Gastroesophageal sphincter (tissue), 4 donors: Measurements from ENCODE around the gene DNAH9. TPM values are rescaled to one million over a fixed set of nuclear protein-coding genes. Genes with fewer than 3 reads are reported as not detected.

Experiments used
- ATAC-seq: fragments of 150-250 bp; one replicate; pipeline ENCODE4 v1.9.1; 2016; ENCODE audit warnings: mild to moderate bottlenecking, moderate library complexity
- H3K27ac ChIP-seq, 4 donors: fragments of 200-600 bp; sonication (generic) in 3 of 4; 1 replicate in 3 of 4; 2 replicates in 1 of 4; pipeline ENCODE4 v1.5.1; 2016 to 2019
- H3K27me3 ChIP-seq: fragments of 200-600 bp; sonication (generic); one replicate; pipeline ENCODE4 v1.5.1; 2019
- H3K36me3 ChIP-seq, 2 donors: fragments of 200-600 bp; sonication (generic); one replicate each; pipeline ENCODE4 v1.5.1; 2019; ENCODE audit warnings: control low read depth in 1 of 2
- H3K4me1 ChIP-seq, 3 donors: fragments of 200-600 bp; sonication (generic); 1 replicate in 2 of 3; 2 replicates in 1 of 3; pipeline ENCODE4 v1.5.1; 2016 to 2019; ENCODE audit warnings: control low read depth in 2 of 3
- H3K4me3 ChIP-seq, 2 donors: fragments of 200-600 bp; sonication (generic); one replicate each; pipeline ENCODE4 v1.5.1; 2019; ENCODE audit warnings: mild to moderate bottlenecking in 1 of 2, moderate library complexity in 1 of 2
- H3K9me3 ChIP-seq, 3 donors: fragments of 200-600 bp; sonication (generic); one replicate each; pipeline ENCODE4 v1.5.1; 2017 to 2019; ENCODE audit warnings: control low read depth in 2 of 3
- EP300 ChIP-seq: sonication (generic); formaldehyde crosslinking; IDR thresholded peaks from one replicate; pipeline ENCODE4 v1.6.1; 2017; ENCODE audit warnings: antibody characterized with exemption, mild to moderate bottlenecking
- POLR2A ChIP-seq, 2 donors: fragments of 450-650 bp; IDR thresholded peaks; one replicate each; pipeline ENCODE4 v1.6.1; 2017; ENCODE audit warnings: antibody characterized with exemption in 2 of 2, mild to moderate bottlenecking in 2 of 2, moderate library complexity in 1 of 2
- POLR2AphosphoS5 ChIP-seq: sonication (generic); formaldehyde crosslinking; IDR thresholded peaks from one replicate; pipeline ENCODE4 v1.6.1; 2017; ENCODE audit warnings: antibody characterized with exemption
- WGBS, 2 donors: methylation state at CpG; one replicate each; pipeline ENCODE4 v1.1.5; 2018; ENCODE audit warnings: low coverage in 1 of 2; 5-methylcytosine and 5-hydroxymethylcytosine counted together
- total RNA-seq, 4 donors: library from RNA; depleted of rRNA; stranded (reverse); fragments of >200 nt; gene quantifications; one replicate each; pipeline ENCODE4 v1.1.0, GENCODE V29; 2016
- TF ChIP-seq, protein P1 (sequence below), 4 experiments: fragments of 200-600 bp in 2 of 4; fragments of 450-650 bp in 2 of 4; sonication (generic) in 1 of 4; IDR thresholded peaks; one replicate each; pipeline ENCODE4 v1.5.1; 2017 to 2019; ENCODE audit warnings: antibody characterized with exemption in 4 of 4, mild to moderate bottlenecking in 2 of 4, moderate library complexity in 2 of 4

DNAH9 gene
- total RNA-seq, 4 donors from 2014 or later: 0.12 to 0.15 (median 0.13) TPM; not detected in 1

DNA sequence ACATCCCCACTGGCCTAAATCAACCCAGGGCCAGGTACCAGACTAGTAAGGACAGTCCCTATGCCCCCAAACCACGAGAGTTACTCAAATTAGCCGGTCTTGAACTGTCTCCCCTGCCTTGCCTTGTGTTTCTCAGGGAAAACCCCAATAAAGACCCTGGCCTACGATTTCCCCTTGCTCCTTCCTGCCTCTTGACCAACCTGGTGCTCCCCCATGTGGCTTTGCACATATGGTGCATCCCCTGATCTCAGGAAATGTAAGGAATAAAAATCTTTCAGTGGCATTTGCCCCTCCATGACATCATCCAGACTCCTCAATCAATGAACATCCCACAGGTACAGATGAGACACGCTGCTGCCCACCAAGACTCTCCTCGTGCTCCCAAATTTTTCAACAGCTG lies 311.1 kb downstream of the DNAH9 start:
- peaks cover 0 to 24% (median 0%) of the 10 kb centered on the region in 3 donors for H3K9me3 ChIP-seq
- TF ChIP-seq, protein P1, sequence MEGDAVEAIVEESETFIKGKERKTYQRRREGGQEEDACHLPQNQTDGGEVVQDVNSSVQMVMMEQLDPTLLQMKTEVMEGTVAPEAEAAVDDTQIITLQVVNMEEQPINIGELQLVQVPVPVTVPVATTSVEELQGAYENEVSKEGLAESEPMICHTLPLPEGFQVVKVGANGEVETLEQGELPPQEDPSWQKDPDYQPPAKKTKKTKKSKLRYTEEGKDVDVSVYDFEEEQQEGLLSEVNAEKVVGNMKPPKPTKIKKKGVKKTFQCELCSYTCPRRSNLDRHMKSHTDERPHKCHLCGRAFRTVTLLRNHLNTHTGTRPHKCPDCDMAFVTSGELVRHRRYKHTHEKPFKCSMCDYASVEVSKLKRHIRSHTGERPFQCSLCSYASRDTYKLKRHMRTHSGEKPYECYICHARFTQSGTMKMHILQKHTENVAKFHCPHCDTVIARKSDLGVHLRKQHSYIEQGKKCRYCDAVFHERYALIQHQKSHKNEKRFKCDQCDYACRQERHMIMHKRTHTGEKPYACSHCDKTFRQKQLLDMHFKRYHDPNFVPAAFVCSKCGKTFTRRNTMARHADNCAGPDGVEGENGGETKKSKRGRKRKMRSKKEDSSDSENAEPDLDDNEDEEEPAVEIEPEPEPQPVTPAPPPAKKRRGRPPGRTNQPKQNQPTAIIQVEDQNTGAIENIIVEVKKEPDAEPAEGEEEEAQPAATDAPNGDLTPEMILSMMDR (IDR thresholded peaks at IDR 0.05): no peak
- no peaks in the 10 kb centered on the region for H3K36me3 ChIP-seq
- H3K27ac ChIP-seq: no peak overlapping the region
- ATAC-seq: no peak
- no peaks in the 10 kb centered on the region for H3K4me1 ChIP-seq
- no peak overlapping the region for H3K4me3 ChIP-seq
- no peaks in the 10 kb centered on the region for H3K27me3 ChIP-seq
- 62 to 67% methylated on average over 3 to 5 of the region's 5 CpGs for WGBS, 2 donors

DNA sequence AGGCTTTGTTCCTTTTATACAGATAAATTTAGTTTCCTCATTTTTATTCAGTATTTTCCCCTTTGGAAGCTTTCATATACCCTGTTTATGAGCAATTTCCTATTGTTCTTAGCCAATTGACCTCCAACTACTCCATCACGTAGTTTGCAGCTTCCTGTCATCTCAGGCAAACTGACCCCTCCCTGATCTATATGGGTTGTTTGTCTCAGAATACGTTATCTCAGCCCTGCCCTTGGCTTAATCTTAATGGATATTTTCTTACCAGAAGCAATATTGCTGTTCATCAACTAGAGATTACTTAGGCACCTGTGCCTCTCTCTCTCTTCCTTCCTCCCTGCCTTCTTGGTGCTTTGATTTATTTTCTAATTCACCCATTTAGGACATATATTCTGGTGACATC lies 317.8 kb downstream of the DNAH9 start:
- TF ChIP-seq EP300 (no peak), POLR2AphosphoS5 (no peak), POLR2A (IDR thresholded peaks at IDR 0.05) (no peak)
- TF ChIP-seq, protein P1 (IDR thresholded peaks at IDR 0.05): no peak
- ATAC-seq: no peak
- Histone ChIP-seq H3K9me3 (peaks cover 0 to 20% (median 0%) of the 10 kb centered on the region in 3 donors), H3K4me1 (no peaks in the 10 kb centered on the region), H3K27me3 (peaks cover 5% of the 10 kb centered on the region), H3K4me3 (no peak overlapping the region), H3K27ac (no peak overlapping the region), H3K36me3 (no peaks in the 10 kb centered on the region)
- 7 to 45% methylated on average over 2 of the region's 2 CpGs for WGBS, 2 donors

- Histone ChIP-seq H3K27me3 (peaks cover 5% of the 10 kb centered on the region), H3K36me3 (no peaks in the 10 kb centered on the region), H3K27ac (no peak overlapping the region), H3K4me3 (no peak overlapping the region), H3K4me1 (no peaks in the 10 kb centered on the region), H3K9me3 (peaks cover 0 to 7% (median 0%) of the 10 kb centered on the region in 3 donors)
- TF ChIP-seq, protein P1 (IDR thresholded peaks at IDR 0.05): no peak
- TF ChIP-seq EP300 (no peak), POLR2A (IDR thresholded peaks at IDR 0.05) (no peak), POLR2AphosphoS5 (no peak)
- no peak for ATAC-seq
- WGBS, 2 donors: 76 to 80% methylated on average over 5 of the region's 5 CpGs
Measured at GRCh38 chr17:11917415-11917814, 319.1 kb downstream of the DNAH9 start.

DNA sequence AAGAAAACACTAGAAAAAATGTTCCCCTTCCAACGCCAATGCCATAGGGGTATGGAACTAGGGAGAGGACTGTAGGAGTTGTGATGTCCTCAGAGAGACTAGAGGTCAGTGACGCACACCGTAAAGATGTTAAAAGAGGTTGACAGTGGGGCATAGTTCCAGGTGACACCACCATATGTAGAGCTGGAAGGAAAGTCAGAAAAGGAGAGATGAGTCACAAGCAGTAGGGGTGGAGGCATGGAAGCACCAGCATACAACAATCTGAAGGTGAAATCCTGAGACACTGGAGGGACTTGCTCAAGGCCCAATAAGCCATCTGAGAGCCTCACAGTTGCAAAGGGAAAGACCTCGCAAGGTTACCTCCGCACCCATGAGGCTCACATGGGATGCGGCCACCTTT lies 323.0 kb downstream of the DNAH9 start:
- no peak for TF ChIP-seq EP300
- TF ChIP-seq, protein P1 (IDR thresholded peaks at IDR 0.05): no peak
- no peak for TF ChIP-seq POLR2A (IDR thresholded peaks at IDR 0.05)
- no peak for TF ChIP-seq POLR2AphosphoS5
- H3K36me3 ChIP-seq: no peaks in the 10 kb centered on the region
- peaks cover 3% of the 10 kb centered on the region for H3K27me3 ChIP-seq
- no peaks in the 10 kb centered on the region for H3K4me1 ChIP-seq
- no peak overlapping the region for H3K27ac ChIP-seq
- H3K4me3 ChIP-seq: no peak overlapping the region
- no peak for ATAC-seq
- WGBS, 2 donors: 78 to 80% methylated on average over 6 of the region's 6 CpGs
- no peaks in the 10 kb centered on the region for H3K9me3 ChIP-seq

GRCh38 chr17:11922638-11923037 lies 324.4 kb downstream of the DNAH9 start:
- 75 to 100% methylated on average over 1 of the region's 1 CpG for WGBS, 2 donors
- Histone ChIP-seq H3K9me3 (no peaks in the 10 kb centered on the region), H3K4me3 (no peak overlapping the region), H3K4me1 (no peaks in the 10 kb centered on the region), H3K36me3 (no peaks in the 10 kb centered on the region), H3K27me3 (no peaks in the 10 kb centered on the region), H3K27ac (no peak overlapping the region)
- no peak for ATAC-seq
- no peak for TF ChIP-seq POLR2AphosphoS5
- no peak for TF ChIP-seq EP300
- TF ChIP-seq, protein P1 (IDR thresholded peaks at IDR 0.05): no peak
- TF ChIP-seq POLR2A (IDR thresholded peaks at IDR 0.05): no peak
